SK-N-SH treated with all-trans-retinoic acid at 6 μM for 48 hours (cell line): ENCODE results near the gene INAVA.

Experiments
- ATAC-seq: fragments of 200-7000 bp; cut with Tn5 transposase; 3 replicates; pipeline ENCODE4 v1.9.1; 2020; ENCODE audit warnings: mild to moderate bottlenecking, moderate library complexity
- ARNTL ChIP-seq: fragments of 450-650 bp; formaldehyde crosslinking; IDR thresholded peaks from 2 replicates; pipeline ENCODE4 v1.5.0; 2020; ENCODE audit warnings: low read depth, mild to moderate bottlenecking, moderate library complexity, borderline replicate concordance
- BACH2 ChIP-seq: fragments of 250-450 bp; sonication (Bioruptor Pico); IDR thresholded peaks from 2 replicates; pipeline ENCODE4 v1.9.0; 2021; ENCODE audit warnings: mild to moderate bottlenecking, borderline replicate concordance
- CREB5 ChIP-seq: fragments of 250-450 bp; sonication (Bioruptor Pico); IDR thresholded peaks from 2 replicates; pipeline ENCODE4 v1.5.1; 2020; ENCODE audit warnings: low read depth, mild to moderate bottlenecking, moderate library complexity
- CSDC2 ChIP-seq: fragments of 250-450 bp; sonication (Bioruptor Pico); IDR thresholded peaks from 2 replicates; pipeline ENCODE4 v1.5.0; 2020; ENCODE audit warnings: mild to moderate bottlenecking, moderate library complexity
- CSRNP3 ChIP-seq: fragments of 250-450 bp; sonication (Bioruptor Pico); IDR thresholded peaks from 2 replicates; pipeline ENCODE4 v1.5.1; 2021; ENCODE audit warnings: mild to moderate bottlenecking, moderate library complexity
- ESRRG ChIP-seq: fragments of 250-450 bp; sonication (Bioruptor Pico); IDR thresholded peaks from 2 replicates; pipeline ENCODE4 v1.6.1; 2021; ENCODE audit warnings: mild to moderate bottlenecking
- GLIS3 ChIP-seq: fragments of 250-450 bp; sonication (Bioruptor Pico); IDR thresholded peaks from 2 replicates; pipeline ENCODE4 v1.5.0; 2020; ENCODE audit warnings: mild to moderate bottlenecking, moderate library complexity
- ISL1 ChIP-seq: fragments of 250-450 bp; sonication (Bioruptor Pico); IDR thresholded peaks from 2 replicates; pipeline ENCODE4 v2.1.2; 2022; ENCODE audit warnings: mild to moderate bottlenecking, moderate library complexity
- OSR1 ChIP-seq: fragments of 250-450 bp; sonication (Bioruptor Pico); IDR thresholded peaks from 2 replicates; pipeline ENCODE4 v1.8.0; 2022; ENCODE audit warnings: moderate library complexity, mild to moderate bottlenecking, inconsistent platforms
- POU6F1 ChIP-seq: fragments of 250-450 bp; sonication (Bioruptor Pico); IDR thresholded peaks from 2 replicates; pipeline ENCODE4 v1.8.0; 2021; ENCODE audit warnings: low read depth, mild to moderate bottlenecking, moderate library complexity, borderline replicate concordance
- PPARA ChIP-seq: fragments of 250-450 bp; sonication (Bioruptor Pico); IDR thresholded peaks from 2 replicates; pipeline ENCODE4 v1.5.0; 2020; ENCODE audit warnings: mild to moderate bottlenecking, borderline replicate concordance
- RARB ChIP-seq: fragments of 250-450 bp; sonication (Bioruptor Pico); IDR thresholded peaks from 2 replicates; pipeline ENCODE4 v1.8.0; 2021; ENCODE audit warnings: mild to moderate bottlenecking, moderate library complexity
- SNAI2 ChIP-seq: fragments of 250-450 bp; sonication (Bioruptor Pico); IDR thresholded peaks from 2 replicates; pipeline ENCODE4 v1.5.0; 2020; ENCODE audit warnings: mild to moderate bottlenecking, moderate library complexity
- TCF4 ChIP-seq: fragments of 250-450 bp; sonication (Bioruptor Pico); IDR thresholded peaks from 2 replicates; pipeline ENCODE4 v1.8.0; 2021; ENCODE audit warnings: mild to moderate bottlenecking, moderate library complexity, borderline replicate concordance
- TOX ChIP-seq: fragments of 250-450 bp; sonication (Bioruptor Pico); IDR thresholded peaks from 2 replicates; pipeline ENCODE4 v1.8.0; 2021; ENCODE audit warnings: mild to moderate bottlenecking, moderate library complexity, borderline replicate concordance
- TSHZ2 ChIP-seq: fragments of 250-450 bp; sonication (Bioruptor Pico); IDR thresholded peaks from 2 replicates; pipeline ENCODE4 v1.5.0; 2020; ENCODE audit warnings: mild to moderate bottlenecking, moderate library complexity
- ZC3H10 ChIP-seq: fragments of 250-450 bp; sonication (Bioruptor Pico); IDR thresholded peaks from 2 replicates; pipeline ENCODE4 v1.5.1; 2021; ENCODE audit warnings: mild to moderate bottlenecking, moderate library complexity
- ZFP3 ChIP-seq: fragments of 250-450 bp; sonication (Bioruptor Pico); IDR thresholded peaks from 2 replicates; pipeline ENCODE4 v1.5.0; 2020; ENCODE audit warnings: mild to moderate bottlenecking, moderate library complexity
- ZFP30 ChIP-seq: fragments of 450-650 bp; formaldehyde crosslinking; IDR thresholded peaks from 2 replicates; pipeline ENCODE4 v1.5.0; 2022; ENCODE audit warnings: mild to moderate bottlenecking, moderate library complexity
- ZNF565 ChIP-seq: fragments of 450-650 bp; formaldehyde crosslinking; conservative IDR thresholded peaks from 2 replicates; pipeline ENCODE4 v1.5.0; 2020; ENCODE audit warnings: low read depth, mild to moderate bottlenecking, moderate library complexity
- ZNF70 ChIP-seq: fragments of 450-650 bp; formaldehyde crosslinking; IDR thresholded peaks from 2 replicates; pipeline ENCODE4 v1.5.0; 2020; ENCODE audit warnings: mild to moderate bottlenecking, moderate library complexity
- ZNF8 ChIP-seq: fragments of 450-650 bp; formaldehyde crosslinking; IDR thresholded peaks from 2 replicates; pipeline ENCODE4 v1.5.0; 2020; ENCODE audit warnings: mild to moderate bottlenecking, moderate library complexity

Gene INAVA

GRCh38 chr1:200872446-200873115 lies 22.1 kb upstream of the INAVA start, which contains the start of gene GPR25:
TSS of gene GPR25 (plus strand) at chr1:200872981. CDS start at chr1:200873038, 57 bp downstream.
- ATAC-seq = no peak
- TF ChIP-seq BACH2 (CRISPR knock-in tag) (no peak), CSDC2 (CRISPR knock-in tag) (no peak), ARNTL (CRISPR knock-in tag) (no peak)

GRCh38 chr1:200873116-200873670 lies 21.5 kb upstream of the INAVA start:
- TF ChIP-seq CSRNP3 (CRISPR knock-in tag) = no peak
- no peak for ATAC-seq

GRCh38 chr1:200873671-200874397 lies 20.9 kb upstream of the INAVA start:
- no peak for ATAC-seq
- TF ChIP-seq CREB5 (CRISPR knock-in tag) = no peak
- TF ChIP-seq ZNF8 = no peak
- TF ChIP-seq TSHZ2 = no peak
- no peak for TF ChIP-seq GLIS3
- no peak for TF ChIP-seq TCF4
- TF ChIP-seq RARB (CRISPR knock-in tag) = no peak
- TF ChIP-seq ZNF70 (CRISPR knock-in tag) = no peak
- TF ChIP-seq ARNTL (CRISPR knock-in tag) = no peak
- TF ChIP-seq BACH2 (CRISPR knock-in tag) = no peak
- TF ChIP-seq ZFP3 = no peak

GRCh38 chr1:200874694-200875093 lies 20.0 kb upstream of the INAVA start:
- TF ChIP-seq ZC3H10 (CRISPR knock-in tag) (no peak), ZNF8 (no peak), ARNTL (CRISPR knock-in tag) (no peak), SNAI2 (CRISPR knock-in tag) (no peak), POU6F1 (CRISPR knock-in tag) (no peak), BACH2 (CRISPR knock-in tag) (no peak), ZFP3 (no peak), ISL1 (no peak), ZNF70 (CRISPR knock-in tag) (no peak)
- TF ChIP-seq, all 23 proteins: peak for 0
- ATAC-seq = no peak

GRCh38 chr1:200875416-200875815 lies 19.3 kb upstream of the INAVA start:
- TF ChIP-seq CSRNP3 (CRISPR knock-in tag) = no peak
- no peak for TF ChIP-seq ZFP30 (CRISPR knock-in tag)
- no peak for TF ChIP-seq PPARA (CRISPR knock-in tag)
- no peak for TF ChIP-seq TCF4
- no peak for TF ChIP-seq ZNF70 (CRISPR knock-in tag)
- no peak for TF ChIP-seq TOX
- no peak for TF ChIP-seq ESRRG (CRISPR knock-in tag)
- no peak for TF ChIP-seq ZNF565
- TF ChIP-seq ARNTL (CRISPR knock-in tag) = no peak
- no peak for TF ChIP-seq RARB (CRISPR knock-in tag)
- no peak for TF ChIP-seq OSR1 (CRISPR knock-in tag)
- TF ChIP-seq ZNF8 = no peak
- no peak for ATAC-seq
